HG03520 (cell line): Measurements from ENCODE around the gene PRKG1.
"Not testable (repeated sequence)": the region's sequence is repeated elsewhere in the genome, so short reads cannot be mapped to it uniquely, and the experiment has no call there.

Source experiments
- ATAC-seq: cut with Tn5 transposase; IDR thresholded peaks from one replicate; pipeline ENCODE4 v1.9.1; 2021; ENCODE audit warnings: mild to moderate bottlenecking, moderate library complexity; ENCODE audit not compliant: unreplicated experiment

Gene PRKG1

DNA sequence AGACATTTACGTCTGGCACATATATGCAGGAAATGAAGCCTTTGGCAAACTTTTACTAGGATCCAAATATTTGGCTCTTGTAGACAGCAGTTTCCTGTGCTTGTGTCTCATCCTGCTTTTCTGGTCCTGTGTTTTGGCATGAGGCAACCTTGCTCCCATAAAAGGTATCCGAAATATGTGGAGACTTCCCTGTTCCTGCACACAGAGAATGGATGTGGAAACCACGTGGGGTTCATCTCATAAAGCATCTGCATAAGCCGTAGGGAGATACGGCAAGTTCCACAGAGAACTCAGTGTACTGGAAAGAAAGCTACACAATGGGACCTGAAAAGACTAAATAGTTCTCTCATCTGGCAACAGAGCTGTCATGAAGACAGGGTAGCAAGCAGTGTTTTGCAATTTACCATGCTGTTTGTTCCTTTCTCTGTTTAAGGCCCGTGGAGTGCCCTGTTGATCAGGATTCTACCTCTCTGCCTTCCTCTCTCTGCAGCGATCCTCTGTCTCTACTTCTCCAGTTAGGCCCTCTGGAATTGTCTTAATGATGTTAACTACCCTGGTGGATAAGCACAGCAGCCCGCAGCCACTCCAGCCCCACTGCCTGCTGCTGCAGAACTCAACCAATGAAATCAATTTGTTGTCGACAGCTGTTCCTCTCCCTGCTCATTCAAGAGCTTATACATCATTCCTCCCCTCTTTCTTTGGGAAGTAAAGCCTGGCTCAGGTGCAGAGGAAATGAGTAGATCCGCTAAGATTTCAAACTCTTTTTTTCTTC lies 331.5 kb downstream of the PRKG1 start:
- no peak for ATAC-seq

- no peak for ATAC-seq
Measured at GRCh38 chr10:51406581-51406980, 332.3 kb downstream of the PRKG1 start.

GRCh38 chr10:51416494-51416893 lies 342.2 kb downstream of the PRKG1 start:
- no peak for ATAC-seq

DNA sequence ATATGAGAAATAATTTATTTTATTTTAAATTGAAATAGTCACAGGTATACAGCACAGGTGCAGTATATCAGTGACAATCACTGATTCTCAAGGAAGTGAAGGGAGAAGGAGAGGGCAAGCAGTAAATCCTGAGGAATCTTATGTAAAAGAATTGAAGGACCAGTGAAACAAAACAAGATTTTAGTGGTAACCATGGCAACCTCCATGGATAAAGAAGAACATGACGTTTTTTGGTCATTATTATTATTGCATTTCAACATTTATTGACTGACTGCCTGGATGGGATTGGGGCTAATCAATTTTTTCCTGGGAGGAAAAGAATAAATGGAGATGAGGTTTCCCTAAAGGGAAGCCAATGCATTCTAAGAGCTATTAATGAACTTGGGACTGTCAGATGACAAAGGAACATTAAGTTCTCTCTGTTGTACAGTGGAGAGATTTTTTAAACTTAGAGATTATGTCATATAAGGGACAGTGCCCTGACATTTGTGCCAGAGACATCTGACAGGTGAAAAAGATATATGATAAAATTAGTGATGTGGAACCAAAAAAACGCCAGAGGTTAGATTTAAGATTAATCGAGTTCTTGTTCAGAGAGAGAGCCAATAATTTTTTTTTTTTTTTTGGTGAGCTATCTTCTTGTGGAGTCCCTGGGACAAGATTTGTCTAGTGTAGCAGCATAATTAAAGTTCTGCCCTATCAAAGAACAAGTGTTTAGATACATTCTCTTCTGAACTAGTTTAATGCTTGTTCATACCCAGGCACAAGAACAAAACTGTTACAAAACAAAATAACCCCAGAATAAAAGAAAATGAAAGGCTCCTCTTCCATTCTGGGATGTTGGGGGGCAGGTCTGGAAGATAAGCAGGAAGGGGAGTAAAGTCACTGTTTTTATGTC lies 345.2 kb downstream of the PRKG1 start:
- ATAC-seq: no peak

DNA sequence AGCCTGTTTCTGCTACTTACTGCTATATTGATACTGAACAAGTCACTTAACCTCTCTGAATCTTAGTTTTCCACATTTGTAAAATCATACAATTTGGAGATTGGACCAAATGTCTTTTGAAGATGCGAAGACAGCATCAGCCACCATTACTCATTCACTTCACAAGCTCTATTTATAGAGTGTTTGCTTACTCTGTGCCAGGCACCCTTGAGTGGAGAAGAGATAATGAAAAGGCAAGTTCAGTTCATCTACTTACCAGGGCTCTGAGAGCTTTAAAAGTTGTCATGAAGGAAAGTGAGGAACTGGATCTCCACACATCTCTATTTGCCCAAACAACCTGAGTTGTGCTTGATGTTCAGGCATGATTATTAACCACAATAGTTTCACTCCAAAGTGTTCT lies 347.6 kb downstream of the PRKG1 start:
- ATAC-seq: no peak

GRCh38 chr10:51422311-51423120 lies 348.2 kb downstream of the PRKG1 start:
- ATAC-seq: peak; percentile 88

GRCh38 chr10:51423121-51423452 lies 348.8 kb downstream of the PRKG1 start:
- no peak for ATAC-seq

DNA sequence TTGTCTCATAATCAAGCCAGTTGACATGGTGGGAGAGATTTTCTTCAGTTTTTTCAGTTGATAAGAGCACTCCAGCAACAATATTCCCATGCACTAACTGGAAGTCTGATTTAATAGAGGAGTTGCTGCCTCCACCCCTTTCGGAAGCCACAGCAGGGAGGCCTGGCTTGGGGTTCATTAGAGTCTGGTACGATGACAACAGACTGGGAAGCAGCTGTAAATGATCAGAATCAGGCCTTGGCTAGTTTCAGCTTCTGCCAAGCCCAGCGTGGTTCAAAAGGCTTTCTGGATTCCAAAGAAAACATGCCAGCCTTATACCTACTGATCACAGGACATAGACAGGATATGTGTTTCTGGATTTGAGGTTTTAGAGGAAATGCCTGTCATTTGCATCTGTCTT lies 351.1 kb downstream of the PRKG1 start:
- ATAC-seq: no peak

- no peak for ATAC-seq
Measured at GRCh38 chr10:51427758-51428157, 353.5 kb downstream of the PRKG1 start.

DNA sequence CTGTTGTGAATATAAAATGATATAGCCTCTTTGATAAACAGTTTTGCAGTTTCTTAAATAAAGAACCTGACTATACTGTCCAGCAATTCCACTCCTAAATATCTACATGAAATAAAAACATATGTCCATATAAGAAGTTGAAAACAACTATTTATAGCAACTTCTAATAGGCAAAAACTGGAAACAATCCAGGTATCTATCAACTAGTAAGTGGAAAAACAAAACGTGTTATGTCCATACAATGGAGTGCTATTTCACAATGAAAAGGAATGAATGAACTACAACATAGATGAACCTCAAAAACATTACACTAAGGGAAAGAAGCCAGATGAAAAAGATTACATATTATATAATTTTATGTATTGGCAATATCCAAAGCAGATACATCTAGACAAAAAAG lies 356.2 kb downstream of the PRKG1 start:
- ATAC-seq: no peak

- ATAC-seq: no peak
Measured at GRCh38 chr10:51433949-51434475, 359.7 kb downstream of the PRKG1 start.

DNA sequence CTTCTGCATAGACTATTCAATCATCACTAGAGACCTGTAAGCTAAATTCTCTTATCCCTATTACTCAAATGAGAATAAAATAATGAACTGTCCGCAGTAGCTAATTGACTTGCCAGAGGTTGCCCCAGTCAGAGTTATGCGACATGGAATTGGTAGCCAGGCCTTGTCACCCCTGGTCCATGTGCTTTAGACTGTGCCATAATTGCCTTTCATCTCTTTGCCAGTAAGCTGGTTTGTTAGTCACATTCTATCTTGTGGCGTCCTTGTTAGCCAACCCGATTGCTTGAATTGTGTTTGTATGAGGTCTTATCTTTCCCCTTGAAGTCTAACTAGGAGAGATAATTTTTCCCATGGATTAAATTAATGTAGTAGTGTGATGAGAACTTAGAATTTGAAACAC lies 362.5 kb downstream of the PRKG1 start:
- ATAC-seq: no peak

GRCh38 chr10:51439645-51440044 lies 365.4 kb downstream of the PRKG1 start:
- ATAC-seq: no peak

DNA sequence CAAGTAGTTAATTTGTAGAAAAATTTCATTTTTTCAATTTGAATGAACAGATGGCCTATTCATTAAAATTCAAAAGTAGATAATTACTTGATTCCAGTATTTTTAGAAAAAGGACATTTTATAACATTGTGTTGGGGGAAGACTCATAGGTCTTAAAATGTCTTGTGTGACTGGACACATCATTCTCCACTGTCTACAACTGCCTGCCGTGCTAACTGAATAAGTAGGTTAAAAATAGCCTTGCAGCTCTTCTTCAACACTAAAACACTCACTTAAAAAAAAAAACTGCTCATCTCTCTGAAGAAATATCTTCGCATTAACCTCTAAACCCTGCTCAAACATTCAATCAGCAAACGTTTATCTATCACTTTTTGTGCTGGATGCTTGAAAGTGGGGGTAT lies 371.3 kb downstream of the PRKG1 start:
- no peak for ATAC-seq

DNA sequence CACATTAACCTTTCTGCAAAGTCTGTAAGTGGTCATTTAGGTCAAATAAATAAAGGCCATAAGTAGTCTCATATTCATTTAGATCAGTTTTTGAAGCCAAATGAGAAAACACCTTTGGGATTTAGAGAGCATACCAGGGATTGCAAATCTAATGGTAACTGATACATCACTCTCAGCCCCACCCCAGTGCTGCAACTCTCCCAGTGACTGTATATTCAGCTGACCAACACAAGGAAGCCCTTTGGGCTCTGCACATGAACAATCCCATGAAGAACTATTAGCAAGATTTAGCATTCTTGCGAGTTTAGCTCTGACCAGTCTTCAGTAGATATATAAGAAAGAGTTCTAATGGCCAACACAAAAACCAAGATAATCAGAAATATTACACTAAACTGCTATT lies 372.8 kb downstream of the PRKG1 start:
- ATAC-seq: no peak

- not testable (repeated sequence) for ATAC-seq
Measured at GRCh38 chr10:51455762-51456161, 381.5 kb downstream of the PRKG1 start.

DNA sequence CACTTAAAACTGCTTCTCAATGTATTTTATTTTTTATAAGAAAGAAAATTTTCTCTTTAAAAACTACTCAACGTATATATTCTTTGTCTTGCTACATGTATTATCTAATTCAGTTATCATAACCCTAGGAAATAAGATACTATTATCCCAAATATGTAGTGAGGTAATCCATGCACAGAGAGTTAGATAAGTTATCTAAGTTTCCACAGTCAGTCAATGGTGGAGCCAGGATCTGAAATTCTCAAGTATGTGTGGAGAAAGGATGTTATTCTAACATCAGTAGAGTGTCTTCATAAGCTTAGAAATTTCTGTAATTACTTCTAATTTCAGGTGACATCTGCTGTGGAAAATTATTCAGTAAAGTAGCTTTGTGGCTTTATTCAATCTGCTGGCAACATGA lies 385.2 kb downstream of the PRKG1 start:
- no peak for ATAC-seq

- no peak for ATAC-seq
Measured at GRCh38 chr10:51462076-51462779, 387.9 kb downstream of the PRKG1 start.

DNA sequence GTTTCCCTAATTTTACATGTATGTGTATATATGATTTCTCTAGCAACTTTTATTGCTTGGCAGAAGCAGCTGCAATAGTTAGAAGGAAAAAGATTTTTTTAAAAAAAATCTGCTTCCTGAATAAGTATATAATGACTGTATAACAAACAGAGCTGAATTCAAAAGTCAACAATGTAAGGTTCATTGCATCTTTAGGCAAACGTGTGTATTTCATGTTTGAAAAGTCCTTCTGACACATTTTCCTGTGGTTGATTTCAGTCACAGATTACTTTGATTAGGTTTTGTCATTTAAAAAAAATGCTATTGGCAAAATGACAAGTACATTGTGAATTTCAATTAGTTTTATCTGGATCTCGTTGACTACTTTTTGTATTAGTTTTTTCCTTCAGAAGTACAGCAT lies 394.1 kb downstream of the PRKG1 start:
- no peak for ATAC-seq

DNA sequence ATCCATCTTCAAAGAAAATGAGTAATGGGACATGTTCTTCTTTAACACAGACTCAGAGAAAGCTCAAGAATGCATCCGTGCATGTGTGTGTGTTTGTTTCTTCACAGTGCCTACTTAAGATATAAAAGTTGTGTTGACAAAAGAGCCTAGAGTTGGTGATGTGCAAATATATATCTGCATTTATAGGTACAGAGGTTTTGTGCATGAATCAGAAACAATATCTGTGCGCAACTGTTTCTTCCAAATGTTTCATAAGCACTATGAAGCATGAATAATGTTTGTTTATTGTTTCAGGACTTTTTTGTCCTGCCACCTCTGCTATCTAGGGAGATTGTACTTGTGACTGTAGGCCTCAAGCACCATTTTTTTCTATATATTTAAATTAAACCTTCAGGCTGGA lies 395.4 kb downstream of the PRKG1 start:
- ATAC-seq: no peak

DNA sequence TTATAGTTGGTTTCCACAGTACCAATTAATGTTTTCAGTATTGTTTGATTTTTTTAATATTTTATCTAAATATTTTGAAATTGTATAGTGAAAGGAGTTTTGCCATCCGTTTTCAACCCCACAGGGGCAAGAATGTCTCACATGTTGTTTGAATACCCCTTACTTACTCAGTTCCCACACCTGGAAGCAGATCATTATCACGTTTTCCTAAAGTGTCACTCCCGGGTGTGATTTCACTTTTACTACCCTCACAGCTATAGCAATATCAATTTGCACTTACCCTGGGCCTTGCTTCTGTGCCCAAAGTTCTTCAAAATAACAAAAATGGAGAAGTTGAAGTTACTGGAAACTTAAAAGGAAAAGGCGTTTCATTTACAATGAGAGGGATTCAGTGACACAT lies 397.0 kb downstream of the PRKG1 start:
- no peak for ATAC-seq
